GM12875 (cell line): ENCODE data around the gene STIM2.

Experiments
- H3K4me3 ChIP-seq: one replicate; pipeline ENCODE4 v1.5.1; 2011; ENCODE audit warnings: low read depth, low read length, control low read depth
- TF ChIP-seq, protein P1 (sequence below): IDR thresholded peaks from 2 replicates; pipeline ENCODE4 v1.5.1; 2011; ENCODE audit warnings: low read depth, mild to moderate bottlenecking, control low read depth, inconsistent platforms, low read length, moderate library complexity, borderline replicate concordance; ENCODE audit not compliant: insufficient read depth

The STIM2 gene

GRCh38 chr4:27042411-27042810, 181.8 kb downstream of the STIM2 start:
- TF ChIP-seq, protein P1, sequence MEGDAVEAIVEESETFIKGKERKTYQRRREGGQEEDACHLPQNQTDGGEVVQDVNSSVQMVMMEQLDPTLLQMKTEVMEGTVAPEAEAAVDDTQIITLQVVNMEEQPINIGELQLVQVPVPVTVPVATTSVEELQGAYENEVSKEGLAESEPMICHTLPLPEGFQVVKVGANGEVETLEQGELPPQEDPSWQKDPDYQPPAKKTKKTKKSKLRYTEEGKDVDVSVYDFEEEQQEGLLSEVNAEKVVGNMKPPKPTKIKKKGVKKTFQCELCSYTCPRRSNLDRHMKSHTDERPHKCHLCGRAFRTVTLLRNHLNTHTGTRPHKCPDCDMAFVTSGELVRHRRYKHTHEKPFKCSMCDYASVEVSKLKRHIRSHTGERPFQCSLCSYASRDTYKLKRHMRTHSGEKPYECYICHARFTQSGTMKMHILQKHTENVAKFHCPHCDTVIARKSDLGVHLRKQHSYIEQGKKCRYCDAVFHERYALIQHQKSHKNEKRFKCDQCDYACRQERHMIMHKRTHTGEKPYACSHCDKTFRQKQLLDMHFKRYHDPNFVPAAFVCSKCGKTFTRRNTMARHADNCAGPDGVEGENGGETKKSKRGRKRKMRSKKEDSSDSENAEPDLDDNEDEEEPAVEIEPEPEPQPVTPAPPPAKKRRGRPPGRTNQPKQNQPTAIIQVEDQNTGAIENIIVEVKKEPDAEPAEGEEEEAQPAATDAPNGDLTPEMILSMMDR = no peak
- no peak overlapping the region for H3K4me3 ChIP-seq

DNA sequence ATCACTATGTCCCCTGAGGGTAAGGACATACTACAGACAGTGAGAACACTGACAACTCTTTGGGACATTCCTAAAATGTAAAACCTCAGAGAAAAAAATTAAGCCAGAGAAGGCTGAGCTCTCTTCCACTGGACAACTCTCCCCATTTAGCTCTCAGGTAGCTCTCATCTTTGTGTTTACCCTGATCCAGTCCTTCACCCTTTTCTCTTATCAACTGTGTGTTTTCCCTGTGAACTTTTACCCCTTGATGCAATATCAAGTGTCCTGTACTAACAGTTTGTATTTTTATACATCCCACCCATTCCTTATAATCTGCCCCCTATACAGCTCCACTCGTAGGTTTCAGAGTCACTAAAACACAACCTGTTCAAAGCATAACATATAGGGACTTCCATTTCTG, 182.6 kb downstream of the STIM2 start:
- TF ChIP-seq, protein P1 = no peak
- no peak overlapping the region for H3K4me3 ChIP-seq

GRCh38 chr4:27046851-27047250, 186.2 kb downstream of the STIM2 start:
- TF ChIP-seq, protein P1 = no peak
- no peak overlapping the region for H3K4me3 ChIP-seq

DNA sequence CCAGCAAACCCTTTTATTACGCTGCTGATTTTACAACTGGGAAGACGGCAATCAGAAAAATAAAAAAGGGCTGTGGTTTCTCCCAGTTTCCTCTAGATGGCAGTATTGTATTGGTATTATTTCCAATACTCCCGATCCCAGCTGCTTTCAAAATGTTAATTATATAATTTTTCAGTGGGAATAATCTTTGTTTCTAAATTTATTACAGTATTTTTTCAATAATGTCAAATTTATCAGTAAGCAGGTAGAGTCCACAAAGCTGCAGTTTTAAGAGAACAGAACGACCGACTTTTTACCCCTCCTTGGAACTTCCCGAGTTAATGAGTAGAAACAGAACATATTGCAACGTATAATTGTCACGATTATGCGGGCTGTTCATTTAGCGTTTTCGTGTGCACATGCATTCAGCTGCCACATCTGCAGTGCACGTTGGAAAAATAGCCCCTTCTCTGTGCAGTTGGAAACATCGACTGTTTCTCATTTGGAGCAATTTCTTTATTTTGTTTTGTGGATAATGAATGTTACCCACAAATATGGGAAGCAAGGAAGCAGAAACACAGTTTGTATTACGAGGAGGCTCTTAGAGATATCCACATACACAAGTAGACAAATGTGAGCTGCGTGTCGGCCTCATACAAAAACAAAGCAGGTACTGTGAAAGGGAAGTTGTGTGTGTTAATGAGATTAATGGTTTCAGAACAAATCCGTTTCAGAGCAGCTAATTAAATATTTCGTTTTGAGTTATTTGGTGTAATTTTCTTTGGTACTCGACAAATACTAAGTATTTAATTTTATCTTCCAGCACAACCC, 188.0 kb downstream of the STIM2 start:
- TF ChIP-seq, protein P1 = peak; percentile 36; the same call in 1 of the 2 replicates
- H3K4me3 ChIP-seq = no peak overlapping the region

DNA sequence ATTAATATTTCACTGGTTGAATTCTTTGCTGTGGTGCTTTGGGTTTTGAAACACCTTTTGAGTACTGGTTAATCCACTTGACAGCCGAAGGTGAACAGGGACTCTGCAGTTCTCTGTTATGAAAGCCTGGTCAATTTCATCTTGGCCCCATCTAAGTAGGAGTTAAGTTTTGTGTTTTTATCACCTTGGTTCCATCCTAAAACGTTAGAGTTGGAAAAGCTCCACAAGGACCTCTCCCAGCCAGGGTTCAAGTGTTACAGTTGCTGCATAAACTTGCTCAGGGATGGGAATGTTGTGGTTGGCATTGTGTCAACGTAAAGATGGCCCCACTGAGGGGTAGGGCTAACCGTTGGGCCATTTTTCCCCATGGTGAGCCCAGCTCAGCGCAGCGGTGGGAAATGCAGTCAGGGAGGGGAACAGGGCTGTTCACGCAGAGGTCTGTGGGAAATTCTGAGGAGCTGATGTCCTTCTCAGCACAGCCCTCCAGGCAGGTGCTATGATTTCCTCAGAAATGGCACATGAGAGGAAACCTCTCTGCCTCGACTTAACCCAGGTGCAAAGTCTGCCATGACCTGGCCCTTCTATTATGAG, 188.7 kb downstream of the STIM2 start:
- H3K4me3 ChIP-seq = no peak overlapping the region
- TF ChIP-seq, protein P1 = no peak

DNA sequence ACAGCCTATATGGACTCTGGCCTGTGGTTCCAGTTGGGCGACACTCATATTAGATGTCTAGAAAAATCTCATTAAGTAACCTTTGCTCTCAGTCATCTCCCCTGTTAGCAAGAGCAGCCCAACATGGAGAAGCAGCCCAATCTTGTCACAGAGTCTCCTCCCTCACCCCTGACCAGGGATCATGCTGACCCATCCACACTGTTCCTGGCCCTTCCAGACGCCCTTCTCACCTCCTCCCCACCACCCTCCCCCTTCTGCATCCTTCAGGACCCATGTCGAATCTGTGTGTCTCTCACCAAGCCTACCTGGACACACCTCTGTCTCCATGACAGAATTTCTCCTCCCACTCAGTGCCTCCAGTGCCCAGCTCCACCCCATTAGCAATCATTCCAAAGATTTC, 190.1 kb downstream of the STIM2 start:
- TF ChIP-seq, protein P1 = no peak
- no peak overlapping the region for H3K4me3 ChIP-seq
